Ectodermal cell (in vitro differentiated cells): ENCODE results near the gene VIPR1.

ENCODE experiments used
- H3K27ac ChIP-seq: 2 replicates; pipeline ENCODE4 v1.7.0; 2013; ENCODE audit warnings: mild to moderate bottlenecking, low read depth, low read length; ENCODE audit not compliant: insufficient read depth, poor library complexity, severe bottlenecking
- H3K27me3 ChIP-seq: 2 replicates; pipeline ENCODE4 v1.7.0; 2013; ENCODE audit warnings: mild to moderate bottlenecking, low read length; ENCODE audit not compliant: insufficient read depth, control insufficient read depth, poor library complexity, severe bottlenecking
- H3K36me3 ChIP-seq: one replicate; pipeline ENCODE4 v1.7.0; 2013; ENCODE audit warnings: low read length; ENCODE audit not compliant: control insufficient read depth, insufficient read depth
- H3K4me1 ChIP-seq: one replicate; pipeline ENCODE4 v1.7.0; 2013; ENCODE audit warnings: low read length; ENCODE audit not compliant: control insufficient read depth, insufficient read depth
- H3K4me3 ChIP-seq: 2 replicates; pipeline ENCODE4 v1.7.0; 2013; ENCODE audit warnings: low read depth, low read length, control low read depth; ENCODE audit not compliant: insufficient read depth
- H3K9me3 ChIP-seq: 2 replicates; pipeline ENCODE4 v1.7.0; 2013; ENCODE audit warnings: mild to moderate bottlenecking, low read length, moderate library complexity; ENCODE audit not compliant: control insufficient read depth
- WGBS, 2 experiments: methylation state at CpG; one replicate each; pipeline ENCODE4 v1.1.7; 2013; ENCODE audit warnings: missing lambda C conversion rate in 2 of 2; 5-methylcytosine and 5-hydroxymethylcytosine counted together

The VIPR1 gene

GRCh38 chr3:42503251-42503924 lies 945 bp downstream of the VIPR1 start:
- Histone ChIP-seq H3K27me3 (peaks cover 58% of the 10 kb centered on the region), H3K9me3 (no peaks in the 10 kb centered on the region), H3K36me3 (no peaks in the 10 kb centered on the region), H3K27ac (no peak overlapping the region), H3K4me3 (no peak overlapping the region), H3K4me1 (peaks cover 14% of the 10 kb centered on the region)
- WGBS, 2 experiments = 78 to 91% methylated on average over 4 of the region's 4 CpGs

- 91 to 92% methylated on average over 4 of the region's 4 CpGs for WGBS, 2 experiments
These were observed 1.5 kb downstream of the VIPR1 start for GRCh38 chr3:42503957-42504333.

GRCh38 chr3:42504334-42505127 lies 2.1 kb downstream of the VIPR1 start:
- H3K27me3 ChIP-seq = peaks cover 46% of the 10 kb centered on the region
- H3K4me3 ChIP-seq = no peak overlapping the region
- H3K4me1 ChIP-seq = peaks cover 14% of the 10 kb centered on the region
- no peaks in the 10 kb centered on the region for H3K9me3 ChIP-seq
- H3K36me3 ChIP-seq = no peaks in the 10 kb centered on the region
- 88 to 93% methylated on average over 10 of the region's 10 CpGs for WGBS, 2 experiments
- no peak overlapping the region for H3K27ac ChIP-seq

More at GRCh38 chr3:42503957-42504333, 1.5 kb downstream of the VIPR1 start:
- Histone ChIP-seq H3K4me1 (peaks cover 14% of the 10 kb centered on the region), H3K4me3 (no peak overlapping the region), H3K36me3 (no peaks in the 10 kb centered on the region), H3K27me3 (peaks cover 52% of the 10 kb centered on the region), H3K27ac (no peak overlapping the region), H3K9me3 (no peaks in the 10 kb centered on the region)

GRCh38 chr3:42505128-42505848 lies 2.8 kb downstream of the VIPR1 start:
- WGBS, 2 experiments = 91 to 94% methylated on average over 6 of the region's 6 CpGs
- H3K36me3 ChIP-seq = no peaks in the 10 kb centered on the region
- H3K4me3 ChIP-seq = no peak overlapping the region
- H3K27ac ChIP-seq = no peak overlapping the region
- peaks cover 14% of the 10 kb centered on the region for H3K4me1 ChIP-seq
- no peaks in the 10 kb centered on the region for H3K9me3 ChIP-seq
- peaks cover 39% of the 10 kb centered on the region for H3K27me3 ChIP-seq

GRCh38 chr3:42505849-42506410 lies 3.5 kb downstream of the VIPR1 start:
- Histone ChIP-seq H3K27me3 (peaks cover 32% of the 10 kb centered on the region), H3K4me3 (no peak overlapping the region), H3K4me1 (peaks cover 12% of the 10 kb centered on the region), H3K9me3 (no peaks in the 10 kb centered on the region), H3K36me3 (no peaks in the 10 kb centered on the region), H3K27ac (no peak overlapping the region)
- 92% methylated on average over 4 of the region's 4 CpGs for WGBS, 2 experiments

GRCh38 chr3:42507252-42507651 lies 4.8 kb downstream of the VIPR1 start:
- H3K27me3 ChIP-seq = peaks cover 19% of the 10 kb centered on the region

GRCh38 chr3:42507761-42508335 lies 5.4 kb downstream of the VIPR1 start:
- Histone ChIP-seq H3K27me3 (peaks cover 13% of the 10 kb centered on the region), H3K27ac (no peak overlapping the region), H3K9me3 (no peaks in the 10 kb centered on the region), H3K36me3 (no peaks in the 10 kb centered on the region), H3K4me3 (no peak overlapping the region), H3K4me1 (no peaks in the 10 kb centered on the region)
- 85 to 89% methylated on average over 6 of the region's 6 CpGs for WGBS, 2 experiments

More at GRCh38 chr3:42507252-42507651, 4.8 kb downstream of the VIPR1 start:
- no peak overlapping the region for H3K27ac ChIP-seq
- 57% methylated on average over 7 of the region's 7 CpGs for WGBS, 2 experiments
- H3K36me3 ChIP-seq = no peaks in the 10 kb centered on the region
- no peaks in the 10 kb centered on the region for H3K4me1 ChIP-seq
- H3K4me3 ChIP-seq = no peak overlapping the region
- no peaks in the 10 kb centered on the region for H3K9me3 ChIP-seq

GRCh38 chr3:42508562-42508961 lies 6.1 kb downstream of the VIPR1 start:
- peaks cover 6% of the 10 kb centered on the region for H3K27me3 ChIP-seq
- no peak overlapping the region for H3K4me3 ChIP-seq
- no peaks in the 10 kb centered on the region for H3K36me3 ChIP-seq
- 78 to 79% methylated on average over 3 to 4 of the region's 4 CpGs for WGBS, 2 experiments
- H3K27ac ChIP-seq = no peak overlapping the region
- no peaks in the 10 kb centered on the region for H3K4me1 ChIP-seq
- H3K9me3 ChIP-seq = no peaks in the 10 kb centered on the region

GRCh38 chr3:42509111-42509510 lies 6.7 kb downstream of the VIPR1 start:
- H3K27me3 ChIP-seq = peaks cover under 1% of the 10 kb centered on the region
- no peak overlapping the region for H3K27ac ChIP-seq
- no peaks in the 10 kb centered on the region for H3K9me3 ChIP-seq
- no peaks in the 10 kb centered on the region for H3K36me3 ChIP-seq
- 73 to 77% methylated on average over 3 of the region's 3 CpGs for WGBS, 2 experiments
- no peak overlapping the region for H3K4me3 ChIP-seq
- H3K4me1 ChIP-seq = no peaks in the 10 kb centered on the region
